WI38 (cell line): ENCODE data around the gene ANTXRL.
A peak's percentile ranks its signal among the peaks of the same experiment; 100 is the strongest.

ENCODE experiments used
- H3K4me3 ChIP-seq: 2 replicates; pipeline ENCODE4 v1.5.1; 2011; ENCODE audit warnings: low read depth, mild to moderate bottlenecking, control low read depth, low read length
- TF ChIP-seq, protein P1 (sequence below): IDR thresholded peaks from 2 replicates; pipeline ENCODE4 v1.5.1; 2012; ENCODE audit warnings: low read depth, mild to moderate bottlenecking, control low read depth, low read length

Gene ANTXRL

DNA sequence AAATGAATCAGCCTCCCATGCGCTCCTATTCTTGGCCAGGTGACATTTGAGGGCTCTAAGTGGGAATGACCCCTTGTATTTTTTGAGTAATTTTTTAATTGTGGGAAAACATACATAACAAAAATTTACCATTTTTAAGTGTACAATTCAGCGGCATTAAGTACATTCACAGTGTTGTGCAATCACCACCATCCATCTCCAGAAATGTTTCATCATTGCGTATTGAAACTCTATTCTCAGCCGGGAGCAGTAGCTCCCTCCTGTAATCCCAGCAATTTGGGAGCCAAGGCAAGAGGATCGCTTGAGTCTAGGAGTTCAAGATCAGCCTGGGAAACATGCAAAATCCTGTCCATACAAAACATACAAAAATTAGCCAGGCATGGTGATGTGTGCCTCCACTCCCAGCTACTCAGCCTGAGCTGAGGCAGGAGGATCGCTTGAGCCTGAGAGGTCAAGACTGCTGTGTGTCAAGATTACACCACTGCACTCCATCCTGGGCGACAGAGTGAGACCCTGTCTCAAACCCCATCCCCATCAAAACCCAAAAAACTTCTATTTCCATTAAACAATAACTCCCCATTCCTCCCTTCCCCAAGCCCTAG lies 2.5 kb downstream of the ANTXRL start:
- TF ChIP-seq, protein P1, sequence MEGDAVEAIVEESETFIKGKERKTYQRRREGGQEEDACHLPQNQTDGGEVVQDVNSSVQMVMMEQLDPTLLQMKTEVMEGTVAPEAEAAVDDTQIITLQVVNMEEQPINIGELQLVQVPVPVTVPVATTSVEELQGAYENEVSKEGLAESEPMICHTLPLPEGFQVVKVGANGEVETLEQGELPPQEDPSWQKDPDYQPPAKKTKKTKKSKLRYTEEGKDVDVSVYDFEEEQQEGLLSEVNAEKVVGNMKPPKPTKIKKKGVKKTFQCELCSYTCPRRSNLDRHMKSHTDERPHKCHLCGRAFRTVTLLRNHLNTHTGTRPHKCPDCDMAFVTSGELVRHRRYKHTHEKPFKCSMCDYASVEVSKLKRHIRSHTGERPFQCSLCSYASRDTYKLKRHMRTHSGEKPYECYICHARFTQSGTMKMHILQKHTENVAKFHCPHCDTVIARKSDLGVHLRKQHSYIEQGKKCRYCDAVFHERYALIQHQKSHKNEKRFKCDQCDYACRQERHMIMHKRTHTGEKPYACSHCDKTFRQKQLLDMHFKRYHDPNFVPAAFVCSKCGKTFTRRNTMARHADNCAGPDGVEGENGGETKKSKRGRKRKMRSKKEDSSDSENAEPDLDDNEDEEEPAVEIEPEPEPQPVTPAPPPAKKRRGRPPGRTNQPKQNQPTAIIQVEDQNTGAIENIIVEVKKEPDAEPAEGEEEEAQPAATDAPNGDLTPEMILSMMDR = no peak
- no peak overlapping the region for H3K4me3 ChIP-seq

DNA sequence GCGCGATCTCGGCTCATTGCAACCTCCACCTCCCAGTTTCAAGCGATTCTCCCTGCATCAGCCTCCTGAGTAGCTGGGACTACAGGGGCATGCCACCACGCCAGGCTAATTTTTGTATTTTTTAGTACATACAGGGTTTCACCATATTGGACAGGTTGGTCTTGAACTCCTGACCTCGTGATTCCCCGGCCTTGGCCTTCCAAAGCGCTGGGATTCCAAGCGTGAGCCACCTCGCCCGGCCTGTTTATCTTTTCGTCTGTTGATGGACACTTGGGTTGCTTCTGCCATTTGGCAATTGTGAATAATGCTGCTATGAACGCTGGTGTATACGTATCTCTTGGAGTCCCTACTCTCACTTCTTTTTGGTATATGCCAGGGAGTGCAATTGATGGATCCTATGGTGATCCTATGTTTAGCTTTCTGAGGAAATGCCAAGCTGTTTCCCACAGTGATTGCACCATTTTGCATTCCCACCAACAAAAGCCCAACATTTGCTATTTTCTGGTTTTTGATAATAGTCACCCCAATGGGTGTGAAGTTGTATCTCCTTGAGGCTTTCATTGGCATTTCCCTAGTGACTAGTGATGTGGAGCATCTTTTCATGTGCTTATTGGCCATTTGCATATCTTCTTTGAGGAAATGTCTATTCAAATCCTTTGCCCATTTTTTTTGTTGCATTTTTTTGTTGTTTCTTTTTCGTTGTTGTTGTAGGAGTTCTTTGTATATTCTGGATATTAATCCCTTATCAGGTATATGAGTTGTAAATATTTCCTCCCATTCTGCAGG lies 3.5 kb downstream of the ANTXRL start:
- TF ChIP-seq, protein P1 = no peak
- H3K4me3 ChIP-seq = no peak overlapping the region

DNA sequence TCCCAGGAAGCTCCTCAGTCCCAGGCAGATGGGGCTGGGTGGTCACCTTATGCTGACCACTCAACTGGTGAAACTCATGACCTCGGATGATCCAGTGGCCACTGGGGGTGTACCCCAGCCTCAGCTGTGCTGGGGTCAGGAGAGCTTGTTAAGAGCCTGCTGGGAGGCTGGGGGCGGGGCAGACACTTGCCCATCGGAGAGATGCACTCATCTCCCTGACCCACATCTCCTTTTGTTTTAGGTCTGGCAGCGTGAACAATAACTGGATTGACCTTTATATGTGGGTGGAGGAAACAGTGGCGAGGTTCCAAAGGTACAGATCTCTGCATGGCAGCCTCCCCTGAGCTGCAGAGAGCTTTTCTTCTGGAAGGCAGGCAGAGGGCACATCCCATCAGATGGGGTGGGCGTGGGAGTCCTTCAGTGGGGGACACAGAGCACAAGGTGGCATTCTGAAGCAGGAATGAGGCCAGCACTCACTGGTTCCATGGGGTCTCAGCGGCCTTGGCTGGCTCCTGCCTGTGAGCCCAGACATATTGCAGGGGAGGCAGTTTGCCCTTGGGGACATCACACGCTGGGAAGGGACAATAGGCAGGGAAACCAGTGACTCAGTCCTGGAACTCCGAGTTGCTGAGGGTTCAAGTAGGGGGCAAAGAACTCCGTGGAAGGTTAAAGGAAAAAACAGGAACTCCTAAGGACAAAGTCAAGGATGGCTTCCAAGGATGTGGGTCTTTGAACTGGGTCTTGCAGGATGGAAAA lies 5.2 kb downstream of the ANTXRL start:
- H3K4me3 ChIP-seq = no peak overlapping the region
- TF ChIP-seq, protein P1 = no peak

DNA sequence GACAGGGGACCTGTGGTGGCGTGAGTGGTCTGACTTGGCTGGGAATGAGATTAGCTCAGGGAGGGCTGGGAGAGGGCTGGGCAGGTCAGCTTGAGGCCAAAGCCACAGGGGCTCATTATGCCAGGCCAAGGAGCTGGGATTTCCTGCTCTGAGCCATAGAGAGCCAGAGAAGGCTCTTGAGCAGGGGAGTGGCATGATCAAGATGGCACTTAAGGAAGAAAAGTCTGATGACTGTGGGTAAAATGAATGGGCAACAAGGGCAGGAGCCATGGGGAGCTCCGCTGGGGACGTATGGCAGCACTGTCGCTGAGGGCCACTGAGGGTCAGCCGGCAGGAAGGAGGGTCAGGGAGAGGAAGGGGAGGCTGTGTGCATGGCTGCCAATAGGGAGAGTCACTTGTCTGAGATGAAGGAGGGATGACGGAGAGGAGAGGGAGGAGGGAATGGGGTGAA lies 5.8 kb downstream of the ANTXRL start:
- TF ChIP-seq, protein P1 = no peak
- no peak overlapping the region for H3K4me3 ChIP-seq

DNA sequence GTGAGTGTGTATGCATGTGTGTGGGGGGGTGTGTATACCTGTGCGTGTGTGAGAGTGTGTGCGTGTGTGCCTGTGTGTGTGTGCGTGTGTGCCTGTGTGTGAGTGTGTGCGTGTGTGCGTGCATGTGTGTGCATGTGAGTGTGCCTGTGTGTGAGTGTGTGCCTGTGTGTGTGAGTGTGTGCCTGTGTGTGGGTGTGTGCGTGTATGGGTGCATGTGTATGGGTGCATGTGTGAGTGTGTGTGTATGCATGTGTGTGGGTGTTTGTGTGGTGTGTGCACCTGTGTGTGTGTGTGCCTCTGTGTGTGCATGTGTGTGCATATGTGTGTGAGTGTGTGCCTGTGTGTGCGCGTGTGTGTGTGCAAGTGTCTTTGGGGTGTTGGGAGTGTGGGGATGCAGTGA lies 6.4 kb downstream of the ANTXRL start:
- H3K4me3 ChIP-seq = no peak overlapping the region
- TF ChIP-seq, protein P1 = no peak

DNA sequence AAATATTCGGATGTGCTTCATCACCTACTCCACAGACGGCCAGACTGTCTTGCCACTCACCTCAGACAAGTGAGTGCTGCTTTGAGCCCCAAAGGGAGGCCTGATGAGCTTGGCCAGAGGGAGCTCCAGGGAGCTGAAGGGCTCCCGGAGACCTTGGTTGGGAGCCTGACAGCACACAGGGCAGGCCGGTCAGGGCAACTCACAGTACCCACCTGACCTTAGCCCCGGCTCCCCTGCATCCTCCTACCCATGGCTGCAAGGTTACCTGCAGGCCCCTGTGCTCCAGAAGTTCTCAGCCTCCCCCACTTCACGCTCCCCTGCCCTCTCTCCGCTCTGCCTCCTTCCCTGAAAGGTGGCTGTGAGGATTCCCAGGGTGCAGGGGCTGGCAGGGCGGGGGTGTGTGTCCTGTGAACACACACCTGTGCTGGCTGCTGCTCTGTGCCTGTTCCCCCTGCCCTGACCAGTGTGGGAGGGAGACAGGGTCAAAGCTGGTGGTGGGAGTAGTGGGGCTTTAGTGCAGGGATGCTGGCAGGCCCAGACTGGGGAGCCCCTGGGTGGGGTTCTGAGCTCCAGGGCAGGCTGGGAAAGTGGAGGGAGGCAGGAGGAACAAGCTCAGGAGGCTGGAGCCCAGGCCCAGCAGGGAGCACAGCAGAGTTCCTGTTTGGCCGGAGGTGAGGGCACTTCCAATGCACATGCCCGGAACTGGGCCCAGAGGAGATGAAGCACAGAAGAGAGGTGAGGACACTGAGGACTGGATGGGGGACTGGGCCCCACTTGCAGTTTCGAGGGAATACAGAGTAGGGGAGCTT lies 7.2 kb downstream of the ANTXRL start:
- no peak overlapping the region for H3K4me3 ChIP-seq

More for the DNA sequence above, 7.2 kb downstream of the ANTXRL start:
- TF ChIP-seq, protein P1 = peak; percentile 37
